Osteocyte (in vitro differentiated cells): ENCODE results near the gene NCOA6. TPM values are rescaled to one million over a fixed set of nuclear protein-coding genes. Genes with fewer than 3 reads are reported as not detected.
"Not testable (repeated sequence)": the region's sequence is repeated elsewhere in the genome, so short reads cannot be mapped to it uniquely, and the experiment has no call there.

ENCODE experiments used
- DNase-seq: peaks from one replicate; pipeline ENCODE4 v3.0.0; 2021; ENCODE audit warnings: mixed read lengths; ENCODE audit not compliant: unreplicated experiment; ENCODE audit errors: extremely low spot score
- H3K27ac Mint-ChIP-seq: one replicate; pipeline ENCODE4 v1.8.0; 2021; ENCODE audit warnings: mild to moderate bottlenecking, mixed read lengths; ENCODE audit not compliant: unreplicated experiment
- H3K27me3 Mint-ChIP-seq: one replicate; pipeline ENCODE4 v1.8.0; 2021; ENCODE audit warnings: mixed read lengths; ENCODE audit not compliant: unreplicated experiment
- H3K36me3 Mint-ChIP-seq: one replicate; pipeline ENCODE4 v1.8.0; 2021; ENCODE audit warnings: mixed read lengths; ENCODE audit not compliant: unreplicated experiment
- H3K4me1 Mint-ChIP-seq: one replicate; pipeline ENCODE4 v1.8.0; 2021; ENCODE audit warnings: mixed read lengths; ENCODE audit not compliant: unreplicated experiment
- H3K4me3 Mint-ChIP-seq: one replicate; pipeline ENCODE4 v1.8.0; 2021; ENCODE audit warnings: mild to moderate bottlenecking, moderate library complexity, mixed read lengths; ENCODE audit not compliant: unreplicated experiment
- H3K9me3 Mint-ChIP-seq: one replicate; pipeline ENCODE4 v1.8.0; 2021; ENCODE audit warnings: mixed read lengths; ENCODE audit not compliant: unreplicated experiment
- total RNA-seq: library from RNA; stranded (reverse); gene quantifications from 2 replicates; pipeline ENCODE4 v1.2.1, GENCODE V29; 2021
- TF ChIP-seq, protein P1 (sequence below): fragments of 200-600 bp; sonication (generic); IDR thresholded peaks from 2 replicates; pipeline ENCODE4 v1.5.0; 2021; ENCODE audit warnings: antibody characterized with exemption, mild to moderate bottlenecking, moderate library complexity

NCOA6 gene
- total RNA-seq, 1 donor from 2014 or later: 33.4 TPM

DNA sequence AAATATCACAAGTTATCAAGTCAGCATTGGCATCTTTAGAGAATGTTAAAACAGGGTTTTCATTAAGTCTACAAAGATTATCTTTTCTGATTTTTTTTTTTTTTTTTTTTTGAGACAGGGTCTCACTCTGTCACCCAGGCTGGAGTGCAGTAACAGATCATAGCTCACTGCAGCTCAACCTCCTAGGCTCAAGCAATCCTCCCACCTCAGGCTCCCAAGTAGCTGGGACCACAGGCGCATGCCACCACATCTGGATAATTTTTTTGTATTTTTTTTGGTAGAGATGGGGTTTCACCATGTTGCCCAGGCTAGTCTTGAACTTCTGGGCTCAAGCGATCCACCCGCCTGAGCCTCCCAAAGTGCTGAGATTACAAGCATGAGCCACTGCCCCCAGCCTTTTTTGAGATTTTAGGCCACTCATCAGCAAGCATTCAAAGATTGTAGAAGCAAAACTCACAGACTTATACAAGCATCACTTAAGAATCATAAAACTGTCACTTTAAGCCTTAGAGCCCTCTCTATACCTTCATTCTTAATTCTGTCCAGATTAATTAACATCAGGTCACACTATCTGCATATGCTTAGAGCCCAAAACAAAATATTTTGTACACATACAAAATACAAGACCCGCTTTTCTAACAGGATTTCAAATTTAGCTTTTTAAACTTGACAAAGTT, 32.6 kb downstream of the NCOA6 start:
- no peaks in the 10 kb centered on the region for H3K27me3 Mint-ChIP-seq
- no peak overlapping the region for H3K27ac Mint-ChIP-seq
- H3K36me3 Mint-ChIP-seq: peaks cover 4% of the 10 kb centered on the region

DNA sequence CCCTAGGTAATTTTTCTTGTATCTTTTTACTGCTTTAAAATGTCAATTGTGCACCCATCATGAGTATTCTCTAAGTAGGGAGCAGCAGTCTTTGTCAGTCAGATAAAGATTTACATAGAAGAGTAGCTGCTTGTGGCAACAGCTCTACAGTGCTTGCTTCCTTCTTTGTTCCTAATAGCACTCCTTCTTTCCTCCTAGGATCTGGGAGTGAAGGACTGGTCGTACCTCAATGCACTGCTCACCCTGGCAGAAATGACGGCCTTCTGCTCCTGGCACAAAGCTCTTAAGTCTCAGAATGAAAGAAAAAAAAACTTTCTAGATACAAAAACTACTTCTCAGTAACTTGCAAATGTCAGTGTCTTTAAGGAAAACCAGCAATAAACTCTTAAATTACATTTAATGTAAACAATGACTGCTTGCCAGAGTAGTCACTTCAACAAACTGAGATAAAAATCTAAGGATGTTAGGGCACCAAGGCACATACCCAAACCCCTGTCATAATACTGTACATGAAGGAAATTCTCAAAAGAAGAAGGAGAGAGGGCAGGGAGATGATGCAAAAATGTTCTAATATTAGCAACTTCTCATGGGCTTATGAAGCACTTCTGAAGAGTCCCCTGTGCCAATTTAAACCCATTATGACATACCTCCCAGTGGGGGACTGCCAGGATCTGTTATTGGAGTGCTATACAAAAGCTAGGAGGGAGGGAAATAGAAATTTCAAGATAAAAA, 34.0 kb downstream of the NCOA6 start:
- Mint-ChIP-seq H3K36me3 (peaks cover 9% of the 10 kb centered on the region), H3K4me3 (peak overlapping the region; percentile 37), H3K9me3 (no peaks in the 10 kb centered on the region), H3K4me1 (peaks cover 22% of the 10 kb centered on the region), H3K27ac (peak overlapping the region; percentile 96), H3K27me3 (no peaks in the 10 kb centered on the region)
- DNase-seq: no peak
- TF ChIP-seq, protein P1, sequence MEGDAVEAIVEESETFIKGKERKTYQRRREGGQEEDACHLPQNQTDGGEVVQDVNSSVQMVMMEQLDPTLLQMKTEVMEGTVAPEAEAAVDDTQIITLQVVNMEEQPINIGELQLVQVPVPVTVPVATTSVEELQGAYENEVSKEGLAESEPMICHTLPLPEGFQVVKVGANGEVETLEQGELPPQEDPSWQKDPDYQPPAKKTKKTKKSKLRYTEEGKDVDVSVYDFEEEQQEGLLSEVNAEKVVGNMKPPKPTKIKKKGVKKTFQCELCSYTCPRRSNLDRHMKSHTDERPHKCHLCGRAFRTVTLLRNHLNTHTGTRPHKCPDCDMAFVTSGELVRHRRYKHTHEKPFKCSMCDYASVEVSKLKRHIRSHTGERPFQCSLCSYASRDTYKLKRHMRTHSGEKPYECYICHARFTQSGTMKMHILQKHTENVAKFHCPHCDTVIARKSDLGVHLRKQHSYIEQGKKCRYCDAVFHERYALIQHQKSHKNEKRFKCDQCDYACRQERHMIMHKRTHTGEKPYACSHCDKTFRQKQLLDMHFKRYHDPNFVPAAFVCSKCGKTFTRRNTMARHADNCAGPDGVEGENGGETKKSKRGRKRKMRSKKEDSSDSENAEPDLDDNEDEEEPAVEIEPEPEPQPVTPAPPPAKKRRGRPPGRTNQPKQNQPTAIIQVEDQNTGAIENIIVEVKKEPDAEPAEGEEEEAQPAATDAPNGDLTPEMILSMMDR: no peak

More for the DNA sequence above, 32.6 kb downstream of the NCOA6 start:
- peaks cover 22% of the 10 kb centered on the region for H3K4me1 Mint-ChIP-seq
- TF ChIP-seq, protein P1: no peak
- H3K9me3 Mint-ChIP-seq: no peaks in the 10 kb centered on the region
- no peak for DNase-seq
- H3K4me3 Mint-ChIP-seq: no peak overlapping the region

DNA sequence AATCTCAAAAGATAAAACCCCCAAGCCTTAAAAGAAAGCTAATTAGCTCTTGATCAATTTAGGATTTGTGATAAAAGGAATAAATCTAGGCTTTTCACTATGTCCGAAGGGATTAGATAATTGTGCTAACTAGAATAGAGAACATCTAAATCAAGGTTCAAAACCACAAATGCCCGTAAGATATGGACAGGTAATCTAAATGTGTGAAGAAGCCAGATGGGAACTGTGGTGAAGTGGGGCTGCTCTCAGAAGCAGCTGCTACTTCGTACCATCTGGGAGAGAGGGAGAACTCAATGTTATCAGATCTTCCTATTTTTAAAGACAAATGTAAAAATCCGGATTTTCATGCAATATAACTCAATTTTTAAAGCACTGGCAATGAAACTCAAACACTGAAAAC, 44.2 kb downstream of the NCOA6 start:
- H3K9me3 Mint-ChIP-seq: no peaks in the 10 kb centered on the region
- H3K4me1 Mint-ChIP-seq: no peaks in the 10 kb centered on the region
- DNase-seq: no peak
- H3K27ac Mint-ChIP-seq: no peak overlapping the region
- TF ChIP-seq, protein P1: no peak
- H3K27me3 Mint-ChIP-seq: no peaks in the 10 kb centered on the region
- H3K4me3 Mint-ChIP-seq: no peak overlapping the region
- H3K36me3 Mint-ChIP-seq: peaks cover 11% of the 10 kb centered on the region

DNA sequence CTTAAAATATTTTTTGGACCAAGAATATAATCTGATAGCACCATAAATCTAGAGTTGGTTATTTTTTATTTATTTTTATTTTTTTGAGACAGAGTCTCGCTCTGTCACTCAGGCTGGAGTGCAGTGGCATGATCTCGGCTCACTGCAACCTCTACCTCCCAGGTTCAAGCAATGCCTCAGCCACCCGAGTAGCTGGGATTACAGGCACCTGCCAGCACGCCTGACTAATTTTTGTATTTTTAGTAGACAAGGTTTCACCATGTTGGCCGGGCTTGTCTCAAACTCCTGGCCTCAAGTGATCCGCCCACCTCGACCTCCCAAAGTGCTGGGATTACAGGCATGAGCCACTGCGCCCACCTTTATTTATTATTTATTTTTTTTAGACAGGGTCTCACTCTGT, 45.2 kb downstream of the NCOA6 start:
- H3K27me3 Mint-ChIP-seq, H3K4me3 Mint-ChIP-seq, H3K27ac Mint-ChIP-seq, DNase-seq, H3K4me1 Mint-ChIP-seq, H3K9me3 Mint-ChIP-seq: not testable (repeated sequence)
- peaks cover 16% of the 10 kb centered on the region for H3K36me3 Mint-ChIP-seq

DNA sequence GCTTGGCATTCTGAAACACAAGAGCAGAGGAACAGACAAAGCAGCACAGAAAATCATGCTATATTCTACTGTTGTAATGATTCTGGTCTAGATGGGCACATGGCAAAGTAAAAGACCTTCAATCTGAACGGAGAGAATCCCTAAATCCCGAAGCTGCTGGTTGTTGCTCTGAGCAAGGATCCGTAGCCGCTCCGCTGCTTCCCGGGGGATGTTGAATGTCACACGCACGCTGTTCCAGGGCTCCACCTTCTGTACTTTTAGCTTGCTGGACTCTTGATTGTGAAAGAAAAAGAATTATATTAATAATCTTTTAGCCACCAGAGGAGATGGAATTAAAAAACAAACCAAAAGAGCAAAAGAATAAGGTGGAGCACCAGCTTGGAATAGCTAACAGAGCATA, 49.3 kb downstream of the NCOA6 start:
- no peaks in the 10 kb centered on the region for H3K9me3 Mint-ChIP-seq
- H3K36me3 Mint-ChIP-seq: peaks cover 25% of the 10 kb centered on the region
- no peak overlapping the region for H3K4me3 Mint-ChIP-seq
- no peak overlapping the region for H3K27ac Mint-ChIP-seq
- TF ChIP-seq, protein P1: no peak
- H3K27me3 Mint-ChIP-seq: no peaks in the 10 kb centered on the region
- H3K4me1 Mint-ChIP-seq: no peaks in the 10 kb centered on the region
- no peak for DNase-seq
